ENCODE results near the gene MRPL11.
"Not testable (repeated sequence)": the region's sequence is repeated elsewhere in the genome, so short reads cannot be mapped to it uniquely, and the experiment has no call there.

The MRPL11 gene

GRCh38 chr11:66466225-66467033 is 27.8 kb upstream of the MRPL11 start, which contains the start of gene PELI3:
Gene PELI3, plus strand, starts transcription at chr11:66466905. Its CDS starts 1,224 bp downstream, at chr11:66468129.
- DNase-seq (ENCODE audit: low spot score) = peak; percentile 98
- TF ChIP-seq CTCF (IDR thresholded peaks at IDR 0.05; ENCODE audit: extremely low read depth, missing control alignments) = no peak

GRCh38 chr11:66465373-66466224 is 27.0 kb upstream of the MRPL11 start:
- no peak for DNase-seq (ENCODE audit: low spot score)

GRCh38 chr11:66464916-66465315 is 26.3 kb upstream of the MRPL11 start:
- no peak for DNase-seq (ENCODE audit: low spot score)
- TF ChIP-seq CTCF (IDR thresholded peaks at IDR 0.05; ENCODE audit: extremely low read depth, missing control alignments) = no peak

More at GRCh38 chr11:66465373-66466224, 27.0 kb upstream of the MRPL11 start:
- TF ChIP-seq CTCF (IDR thresholded peaks at IDR 0.05; ENCODE audit: extremely low read depth, missing control alignments) = no peak

GRCh38 chr11:66464116-66464515 is 25.5 kb upstream of the MRPL11 start:
- DNase-seq (ENCODE audit: low spot score) = not testable (repeated sequence)

- no peak for TF ChIP-seq CTCF (IDR thresholded peaks at IDR 0.05; ENCODE audit: extremely low read depth, missing control alignments)
- DNase-seq (ENCODE audit: low spot score) = no peak
Measured at GRCh38 chr11:66462911-66463310, 24.3 kb upstream of the MRPL11 start.

GRCh38 chr11:66462010-66462409 is 23.4 kb upstream of the MRPL11 start:
- DNase-seq (ENCODE audit: low spot score) = no peak
- TF ChIP-seq CTCF (IDR thresholded peaks at IDR 0.05; ENCODE audit: extremely low read depth, missing control alignments) = no peak

- no peak for TF ChIP-seq CTCF (IDR thresholded peaks at IDR 0.05; ENCODE audit: extremely low read depth, missing control alignments)
Measured at GRCh38 chr11:66459138-66459778, 20.6 kb upstream of the MRPL11 start.

More at GRCh38 chr11:66459138-66459778, 20.6 kb upstream of the MRPL11 start:
- no peak for DNase-seq (ENCODE audit: low spot score)

All from GM20000 (cell line).